GM19193 (cell line): Measurements from ENCODE around the gene ELOB.

Experiments
- POLR2A ChIP-seq: IDR thresholded peaks from 4 replicates; pipeline ENCODE4 v1.6.1; 2011; ENCODE audit not compliant: insufficient read depth, insufficient read length; ENCODE audit errors: extremely low read depth

Gene ELOB

GRCh38 chr16:2795395-2796143 is 18.5 kb upstream of the ELOB start:
- no peak for TF ChIP-seq POLR2A

GRCh38 chr16:2792940-2793339 is 15.9 kb upstream of the ELOB start:
- TF ChIP-seq POLR2A = no peak

- no peak for TF ChIP-seq POLR2A
These were observed 14.1 kb upstream of the ELOB start for GRCh38 chr16:2791174-2791573.

- no peak for TF ChIP-seq POLR2A
These were observed 13.6 kb upstream of the ELOB start for GRCh38 chr16:2790631-2791030.

GRCh38 chr16:2787961-2788360 is 10.9 kb upstream of the ELOB start:
- TF ChIP-seq POLR2A = no peak

GRCh38 chr16:2787406-2787805 is 10.3 kb upstream of the ELOB start, which contains the start of gene PRSS33:
Gene PRSS33, minus strand, starts transcription at chr16:2787560. Its CDS starts 1,013 bp downstream, at chr16:2786547.
- TF ChIP-seq POLR2A = no peak

GRCh38 chr16:2786826-2787151 is 9.7 kb upstream of the ELOB start:
- TF ChIP-seq POLR2A = no peak

- no peak for TF ChIP-seq POLR2A
These were observed 9.2 kb upstream of the ELOB start for GRCh38 chr16:2786061-2786825.

GRCh38 chr16:2785101-2785991 is 8.3 kb upstream of the ELOB start:
- no peak for TF ChIP-seq POLR2A

- no peak for TF ChIP-seq POLR2A
These were observed 7.4 kb upstream of the ELOB start for GRCh38 chr16:2784358-2785100.

- no peak for TF ChIP-seq POLR2A
These were observed 6.7 kb upstream of the ELOB start for GRCh38 chr16:2783581-2784357.

GRCh38 chr16:2782583-2783351 is 5.7 kb upstream of the ELOB start:
- TF ChIP-seq POLR2A = no peak
